Panc1 (cell line): ENCODE measurements around the gene MDGA2. TPM values are rescaled to one million over a fixed set of nuclear protein-coding genes. Genes with fewer than 3 reads are reported as not detected.

Source experiments
- ATAC-seq: fragments of 200-7000 bp; cut with Tn5 transposase; 2 replicates; pipeline ENCODE4 v1.9.1; 2020; ENCODE audit warnings: mild to moderate bottlenecking, moderate library complexity
- BruUV-seq: library from RNA; stranded (reverse); fragments of 400-500 nt; replicated peaks from 2 replicates; lab custom pipeline; 2021; lab: Mats Ljungman, UMichigan
- CTCF ChIA-PET: fragments of 300-600 bp; sonication (Branson Sonifier 250); formaldehyde crosslinking; loops from one replicate; lab custom pipeline; 2022; ENCODE audit warnings: antibody characterized with exemption; lab: Charles Lee
- POLR2A ChIA-PET: fragments of 300-600 bp; sonication (Branson Sonifier 250); formaldehyde crosslinking; loops from one replicate; lab custom pipeline; 2022; ENCODE audit warnings: antibody characterized with exemption; lab: Charles Lee
- DNase-seq: peaks from one replicate; pipeline ENCODE4 v3.0.0-alpha.2; 2010; ENCODE audit warnings: low read depth, low spot score
- H3K27ac ChIP-seq: 2 replicates; pipeline ENCODE4 v1.5.1; 2011; ENCODE audit warnings: mild to moderate bottlenecking, low read length, inconsistent platforms
- H3K27me3 ChIP-seq: fragments of 200-500 bp; sonication (Bioruptor generic); 2 replicates; pipeline ENCODE4 v1.6.0; 2014; ENCODE audit warnings: low read length, inconsistent platforms; ENCODE audit not compliant: control insufficient read depth, insufficient read depth
- H3K36me3 ChIP-seq: fragments of 200-500 bp; sonication (Bioruptor generic); 2 replicates; pipeline ENCODE4 v1.5.1; 2014; ENCODE audit warnings: inconsistent platforms, mild to moderate bottlenecking, low read length, moderate library complexity; ENCODE audit not compliant: control insufficient read depth, insufficient read depth
- H3K4me1 ChIP-seq: 2 replicates; pipeline ENCODE4 v1.5.1; 2011; ENCODE audit warnings: inconsistent platforms, mild to moderate bottlenecking, low read length, moderate library complexity; ENCODE audit not compliant: control insufficient read depth, insufficient read depth
- H3K4me3 ChIP-seq, 2 experiments: 2 replicates each; pipeline ENCODE4 v1.5.1; 2011 to 2012; ENCODE audit warnings: low read depth in 2 of 2, low read length in 2 of 2, mild to moderate bottlenecking in 2 of 2, inconsistent platforms in 1 of 2, moderate library complexity in 1 of 2
- H3K9me3 ChIP-seq: fragments of 200-500 bp; sonication (Bioruptor generic); 2 replicates; pipeline ENCODE4 v1.5.1; 2014; ENCODE audit warnings: low read depth, mild to moderate bottlenecking, inconsistent platforms, low read length, moderate library complexity; ENCODE audit not compliant: control insufficient read depth, insufficient read depth
- CTCF ChIP-seq: fragments of 450-650 bp; IDR thresholded peaks from 2 replicates; pipeline ENCODE4 v1.5.1; 2017; ENCODE audit warnings: mild to moderate bottlenecking
- POLR2AphosphoS5 ChIP-seq: IDR thresholded peaks from 2 replicates; pipeline ENCODE4 v1.6.1; 2012; ENCODE audit warnings: mild to moderate bottlenecking, low read depth, low read length, moderate library complexity
- REST ChIP-seq, 2 experiments: IDR thresholded peaks; 2 replicates each; pipeline ENCODE4 v1.6.1; 2011 to 2012; ENCODE audit warnings: low read depth in 2 of 2, control low read depth in 1 of 2, low read length in 1 of 2, mild to moderate bottlenecking in 1 of 2, moderate library complexity in 1 of 2; ENCODE audit not compliant: insufficient read depth in 1 of 2
- SIN3A ChIP-seq: IDR thresholded peaks from 2 replicates; pipeline ENCODE4 v1.6.1; 2012; ENCODE audit warnings: low read depth, mild to moderate bottlenecking, low read length, moderate library complexity, borderline replicate concordance; ENCODE audit not compliant: insufficient read depth
- TCF7L2 ChIP-seq: IDR thresholded peaks from 2 replicates; pipeline ENCODE4 v1.6.1; 2011; ENCODE audit warnings: mild to moderate bottlenecking, low read depth, low read length, inconsistent platforms
- in situ Hi-C: cut with HindIII; loops from 2 replicates; pipeline ENCODE4 v1.10.0; 2016; ENCODE audit warnings: low sequenced_read_pairs, low pct_unique_long_range_greater_than_20kb
- intact Hi-C: fragments of 100-400 bp; cut with micrococcal nuclease; formaldehyde crosslinking; loops from one replicate; pipeline ENCODE4 v1.10.0; 2022; ENCODE audit not compliant: unreplicated experiment
- total RNA-seq: library from RNA; stranded (reverse); gene quantifications from one replicate; pipeline ENCODE4 v1.2.1, GENCODE V29; 2021; ENCODE audit not compliant: unreplicated experiment

The MDGA2 gene
- total RNA-seq, 1 experiment from 2014 or later: not detected

GRCh38 chr14:47435331-47435965, 240.0 kb downstream of the MDGA2 start:
- no peak overlapping the region for H3K27ac ChIP-seq
- CTCF ChIA-PET: no interaction called here

GRCh38 chr14:47427629-47428028, 247.8 kb downstream of the MDGA2 start:
- in situ Hi-C loops (no loop called here), intact Hi-C loops (no loop called here)
- ChIA-PET CTCF (no interaction called here), POLR2A (no interaction called here)
- Histone ChIP-seq H3K27ac (no peak overlapping the region), H3K4me1 (no peaks in the 10 kb centered on the region), H3K9me3 (no peaks in the 10 kb centered on the region), H3K4me3 (no peak overlapping the region), H3K36me3 (no peaks in the 10 kb centered on the region), H3K27me3 (no peaks in the 10 kb centered on the region)
- TF ChIP-seq REST (IDR thresholded peaks at IDR 0.05; ENCODE audit: insufficient read depth in 1 of 2, low read depth in 2 of 2, low read length in 1 of 2) (no peak), POLR2AphosphoS5 (no peak), CTCF (no peak), TCF7L2 (no peak), SIN3A (no peak)
- ATAC-seq: no peak
- DNase-seq: no peak
- BruUV-seq: no TSS peak

More at GRCh38 chr14:47435331-47435965, 240.0 kb downstream of the MDGA2 start:
- H3K4me1 ChIP-seq: no peaks in the 10 kb centered on the region
- H3K36me3 ChIP-seq: no peaks in the 10 kb centered on the region
- TF ChIP-seq TCF7L2 (no peak), REST (IDR thresholded peaks at IDR 0.05; ENCODE audit: insufficient read depth in 1 of 2, low read depth in 2 of 2, low read length in 1 of 2) (no peak), SIN3A (no peak), CTCF (no peak), POLR2AphosphoS5 (no peak)
- POLR2A ChIA-PET: no interaction called here
- no TSS peak for BruUV-seq
- DNase-seq (no peak), ATAC-seq (no peak)
- no peaks in the 10 kb centered on the region for H3K9me3 ChIP-seq
- in situ Hi-C loops: no loop called here
- intact Hi-C loops: no loop called here
- H3K27me3 ChIP-seq: no peaks in the 10 kb centered on the region
- H3K4me3 ChIP-seq: no peak overlapping the region
